A549 (cell line): ENCODE measurements around the gene PPAT. TPM values are rescaled to one million over a fixed set of nuclear protein-coding genes. Genes with fewer than 3 reads are reported as not detected.
"Not testable (repeated sequence)": the region's sequence is repeated elsewhere in the genome, so short reads cannot be mapped to it uniquely, and the experiment has no call there.

Experiments used
- ATAC-seq, 2 experiments: fragments of 200-7000 bp in 1 of 2; fragments of >200 bp in 1 of 2; cut with Nextera tagmentation in 1 of 2; cut with Tn5 transposase in 1 of 2; 3 replicates each; pipeline versions ENCODE4 v1.8.0 to v1.9.1; 2018 to 2020; ENCODE audit warnings: mild to moderate bottlenecking in 1 of 2, moderate library complexity in 1 of 2
- CTCF ChIA-PET: fragments of 300-600 bp; sonication (Branson Sonifier 250); formaldehyde crosslinking; extraction: SDS; loops from one replicate; lab custom pipeline; 2021; ENCODE audit warnings: antibody characterized with exemption, inconsistent platforms; lab: Yijun Ruan, JAX
- POLR2A ChIA-PET: fragments of 350-600 bp; formaldehyde crosslinking; extraction: SDS; loops from one replicate; lab custom pipeline; 2021; ENCODE audit warnings: antibody characterized with exemption, inconsistent platforms; lab: Yijun Ruan, JAX
- DNase-seq, 2 experiments: peaks; one replicate each; pipeline versions ENCODE4 v3.0.0 to v3.0.0-alpha.2; 2011 to 2016; ENCODE audit warnings: low read depth in 1 of 2, low spot score in 1 of 2
- FAIRE-seq: peaks from 2 replicates; lab custom pipeline; 2011; peaks lifted over from hg19 to GRCh38; lab: Jason Lieb, UNC
- H3K27ac ChIP-seq, 2 experiments: fragments of >200 bp; sonication (Bioruptor Twin); formaldehyde crosslinking; 3 replicates each; pipeline ENCODE4 v1.5.1; 2016 to 2017
- H3K4me1 ChIP-seq: fragments of >200 bp; sonication (Bioruptor Twin); formaldehyde crosslinking; 3 replicates; pipeline ENCODE4 v1.6.1; 2016
- H3K4me2 ChIP-seq: fragments of >200 bp; sonication (Bioruptor Twin); formaldehyde crosslinking; 3 replicates; pipeline ENCODE4 v1.6.1; 2016
- H3K4me3 ChIP-seq: fragments of >200 bp; sonication (Bioruptor Twin); formaldehyde crosslinking; 3 replicates; pipeline ENCODE4 v1.5.1; 2016
- H3K9me3 ChIP-seq: fragments of >200 bp; sonication (Bioruptor Twin); formaldehyde crosslinking; 3 replicates; pipeline ENCODE4 v1.6.1; 2016
- BHLHE40 ChIP-seq: IDR thresholded peaks from 2 replicates; pipeline ENCODE4 v1.6.1; 2012; ENCODE audit warnings: low read depth, low read length, inconsistent platforms
- EHF ChIP-seq: fragments of 250-450 bp; sonication (Bioruptor Pico); IDR thresholded peaks from 2 replicates; pipeline ENCODE4 v1.5.0; 2020; ENCODE audit warnings: mild to moderate bottlenecking
- ESRRA ChIP-seq: fragments of 150-350 bp; IDR thresholded peaks from 2 replicates; pipeline ENCODE4 v1.6.1; 2014; ENCODE audit warnings: mild to moderate bottlenecking, low read length, borderline replicate concordance
- FOSL2 ChIP-seq, 2 experiments: fragments of 450-650 bp in 1 of 2; fragments of >200 bp in 1 of 2; sonication (Bioruptor Twin) in 1 of 2; formaldehyde crosslinking; IDR thresholded peaks; 2 replicates each; pipeline versions ENCODE4 v1.5.0 to v1.6.1; 2016 to 2020; ENCODE audit warnings: mild to moderate bottlenecking in 1 of 2, moderate library complexity in 1 of 2
- HDAC2 ChIP-seq: fragments of 200-600 bp; sonication (generic); IDR thresholded peaks from 2 replicates; pipeline ENCODE4 v1.6.1; 2016
- HEYL ChIP-seq: fragments of 250-450 bp; sonication (Bioruptor Pico); IDR thresholded peaks from 2 replicates; pipeline ENCODE4 v1.8.0; 2021; ENCODE audit warnings: mild to moderate bottlenecking, moderate library complexity
- KDM1A ChIP-seq: fragments of 200-600 bp; sonication (generic); IDR thresholded peaks from 2 replicates; pipeline ENCODE4 v1.6.1; 2016; ENCODE audit warnings: low read depth, mild to moderate bottlenecking
- KDM5A ChIP-seq: fragments of 200-600 bp; sonication (generic); IDR thresholded peaks from 2 replicates; pipeline ENCODE4 v1.6.1; 2016; ENCODE audit warnings: antibody characterized with exemption, mild to moderate bottlenecking
- NFE2L2 ChIP-seq: fragments of 150-350 bp; conservative IDR thresholded peaks from 2 replicates; pipeline ENCODE4 v1.6.1; 2014; ENCODE audit warnings: low read length
- POLR2AphosphoS2 ChIP-seq: conservative IDR thresholded peaks from 2 replicates; pipeline ENCODE4 v1.6.1; 2012; ENCODE audit warnings: low read length, improper control_type of control experiment, inconsistent platforms
- RARB ChIP-seq: fragments of 250-450 bp; sonication (Bioruptor Pico); IDR thresholded peaks from 2 replicates; pipeline ENCODE4 v1.8.0; 2021; ENCODE audit warnings: mild to moderate bottlenecking, moderate library complexity
- SMC3 ChIP-seq: fragments of >200 bp; sonication (Bioruptor Twin); formaldehyde crosslinking; IDR thresholded peaks from 3 replicates; pipeline ENCODE4 v1.6.1; 2018; ENCODE audit warnings: inconsistent platforms
- TFCP2L1 ChIP-seq: fragments of 250-450 bp; sonication (Bioruptor Pico); IDR thresholded peaks from 2 replicates; pipeline ENCODE4 v1.5.0; 2021; ENCODE audit warnings: mild to moderate bottlenecking
- ZC3H11A ChIP-seq: fragments of 450-650 bp; IDR thresholded peaks from 2 replicates; pipeline ENCODE4 v1.6.1; 2014; ENCODE audit warnings: antibody characterized with exemption, mild to moderate bottlenecking
- ZSCAN20 ChIP-seq: fragments of 250-450 bp; sonication (Bioruptor Pico); IDR thresholded peaks from 2 replicates; pipeline ENCODE4 v1.8.0; 2022; ENCODE audit warnings: mild to moderate bottlenecking, moderate library complexity
- WGBS: methylation state at CpG from one replicate; pipeline ENCODE4 v1.1.6; 2017; ENCODE audit errors: missing lambda C conversion rate; 5-methylcytosine and 5-hydroxymethylcytosine counted together
- polyA plus RNA-seq, 4 experiments: library from polyadenylated mRNA; depleted of rRNA in 3 of 4; stranded (reverse); fragments of >200 nt; fragmentation: RNase III in 1 of 4; extraction: RNeasy Plus Mini Kit Qiagen cat#74134 plus additional on column Dnase treatment in 1 of 4; gene quantifications; 2 replicates in 3 of 4; 3 replicates in 1 of 4; pipeline ENCODE4 v1.2.3, GENCODE V29; 2011 to 2017
- TF ChIP-seq, protein P1 (sequence below): IDR thresholded peaks from 2 replicates; pipeline ENCODE4 v1.6.1; 2012
- TF ChIP-seq, protein P2 (sequence below): fragments of 250-450 bp; sonication (Bioruptor Pico); IDR thresholded peaks from 2 replicates; pipeline ENCODE4 v1.5.0; 2020; ENCODE audit warnings: low read depth, mild to moderate bottlenecking, moderate library complexity
- TF ChIP-seq, protein P3 (sequence below): IDR thresholded peaks from 2 replicates; pipeline ENCODE4 v1.6.1; 2012
- TF ChIP-seq, protein P4 (sequence below): fragments of 250-450 bp; sonication (Bioruptor Pico); IDR thresholded peaks from 2 replicates; pipeline ENCODE4 v1.5.0; 2021; ENCODE audit warnings: mild to moderate bottlenecking, moderate library complexity, borderline replicate concordance

PPAT gene
- polyA plus RNA-seq, 2 of the 4 experiments (the other 2 are of a cell fraction), result 22.8 to 26.7 TPM

DNA sequence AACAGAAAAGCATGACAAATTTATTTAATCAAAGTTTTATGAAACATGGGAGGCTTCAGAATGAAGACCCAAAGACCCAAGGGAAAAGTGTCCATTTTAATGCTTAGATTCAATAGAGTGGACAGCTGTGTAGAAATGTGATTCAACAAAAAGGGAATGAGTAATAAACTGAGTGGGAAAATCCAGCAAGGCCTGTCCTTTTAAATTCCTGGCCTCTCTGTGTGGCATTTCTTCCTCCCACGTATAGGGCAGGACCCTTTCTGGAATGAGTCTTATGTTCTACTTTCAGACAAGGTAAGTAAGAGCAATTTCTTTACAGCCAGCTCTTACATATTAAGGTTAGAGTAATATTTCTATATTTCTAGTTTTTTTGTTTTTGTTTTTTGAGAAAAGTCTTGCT, 62.6 kb downstream of the PPAT start:
- no peaks in the 10 kb centered on the region for H3K4me1 ChIP-seq
- no peak for ATAC-seq
- ChIA-PET POLR2A (no interaction called here), CTCF (no interaction called here)
- FAIRE-seq, result no peak
- no peak overlapping the region for H3K27ac ChIP-seq
- 77% methylated on average over 1 of the region's 1 CpG for WGBS
- no peak overlapping the region for H3K4me3 ChIP-seq
- no peaks in the 10 kb centered on the region for H3K9me3 ChIP-seq
- TF ChIP-seq ESRRA, result no peak
- TF ChIP-seq FOSL2 (IDR thresholded peaks at IDR 0.05), result no peak
- no peak for TF ChIP-seq FOSL2 (CRISPR knock-in tag; IDR thresholded peaks at IDR 0.05)
- no peak for TF ChIP-seq NFE2L2
- no peak for TF ChIP-seq POLR2AphosphoS2
- TF ChIP-seq SMC3, result no peak
- TF ChIP-seq, protein P1, sequence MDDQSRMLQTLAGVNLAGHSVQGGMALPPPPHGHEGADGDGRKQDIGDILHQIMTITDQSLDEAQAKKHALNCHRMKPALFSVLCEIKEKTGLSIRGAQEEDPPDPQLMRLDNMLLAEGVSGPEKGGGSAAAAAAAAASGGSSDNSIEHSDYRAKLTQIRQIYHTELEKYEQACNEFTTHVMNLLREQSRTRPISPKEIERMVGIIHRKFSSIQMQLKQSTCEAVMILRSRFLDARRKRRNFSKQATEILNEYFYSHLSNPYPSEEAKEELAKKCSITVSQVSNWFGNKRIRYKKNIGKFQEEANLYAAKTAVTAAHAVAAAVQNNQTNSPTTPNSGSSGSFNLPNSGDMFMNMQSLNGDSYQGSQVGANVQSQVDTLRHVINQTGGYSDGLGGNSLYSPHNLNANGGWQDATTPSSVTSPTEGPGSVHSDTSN, result no peak
- no peak for TF ChIP-seq RARB (CRISPR knock-in tag)
- no peak for TF ChIP-seq HEYL (CRISPR knock-in tag)
- TF ChIP-seq, protein P2, sequence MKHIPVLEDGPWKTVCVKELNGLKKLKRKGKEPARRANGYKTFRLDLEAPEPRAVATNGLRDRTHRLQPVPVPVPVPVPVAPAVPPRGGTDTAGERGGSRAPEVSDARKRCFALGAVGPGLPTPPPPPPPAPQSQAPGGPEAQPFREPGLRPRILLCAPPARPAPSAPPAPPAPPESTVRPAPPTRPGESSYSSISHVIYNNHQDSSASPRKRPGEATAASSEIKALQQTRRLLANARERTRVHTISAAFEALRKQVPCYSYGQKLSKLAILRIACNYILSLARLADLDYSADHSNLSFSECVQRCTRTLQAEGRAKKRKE (CRISPR knock-in tag), result no peak
- no peak for TF ChIP-seq BHLHE40
- TF ChIP-seq, protein P3, sequence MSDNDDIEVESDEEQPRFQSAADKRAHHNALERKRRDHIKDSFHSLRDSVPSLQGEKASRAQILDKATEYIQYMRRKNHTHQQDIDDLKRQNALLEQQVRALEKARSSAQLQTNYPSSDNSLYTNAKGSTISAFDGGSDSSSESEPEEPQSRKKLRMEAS, result no peak
- TF ChIP-seq, protein P4, sequence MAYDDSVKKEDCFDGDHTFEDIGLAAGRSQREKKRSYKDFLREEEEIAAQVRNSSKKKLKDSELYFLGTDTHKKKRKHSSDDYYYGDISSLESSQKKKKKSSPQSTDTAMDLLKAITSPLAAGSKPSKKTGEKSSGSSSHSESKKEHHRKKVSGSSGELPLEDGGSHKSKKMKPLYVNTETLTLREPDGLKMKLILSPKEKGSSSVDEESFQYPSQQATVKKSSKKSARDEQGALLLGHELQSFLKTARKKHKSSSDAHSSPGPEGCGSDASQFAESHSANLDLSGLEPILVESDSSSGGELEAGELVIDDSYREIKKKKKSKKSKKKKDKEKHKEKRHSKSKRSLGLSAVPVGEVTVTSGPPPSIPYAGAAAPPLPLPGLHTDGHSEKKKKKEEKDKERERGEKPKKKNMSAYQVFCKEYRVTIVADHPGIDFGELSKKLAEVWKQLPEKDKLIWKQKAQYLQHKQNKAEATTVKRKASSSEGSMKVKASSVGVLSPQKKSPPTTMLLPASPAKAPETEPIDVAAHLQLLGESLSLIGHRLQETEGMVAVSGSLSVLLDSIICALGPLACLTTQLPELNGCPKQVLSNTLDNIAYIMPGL (CRISPR knock-in tag), result no peak
- TF ChIP-seq ZC3H11A, result no peak
- no peak for TF ChIP-seq TFCP2L1 (CRISPR knock-in tag)
- DNase-seq, result no peak
- H3K4me2 ChIP-seq, result no peak overlapping the region

DNA sequence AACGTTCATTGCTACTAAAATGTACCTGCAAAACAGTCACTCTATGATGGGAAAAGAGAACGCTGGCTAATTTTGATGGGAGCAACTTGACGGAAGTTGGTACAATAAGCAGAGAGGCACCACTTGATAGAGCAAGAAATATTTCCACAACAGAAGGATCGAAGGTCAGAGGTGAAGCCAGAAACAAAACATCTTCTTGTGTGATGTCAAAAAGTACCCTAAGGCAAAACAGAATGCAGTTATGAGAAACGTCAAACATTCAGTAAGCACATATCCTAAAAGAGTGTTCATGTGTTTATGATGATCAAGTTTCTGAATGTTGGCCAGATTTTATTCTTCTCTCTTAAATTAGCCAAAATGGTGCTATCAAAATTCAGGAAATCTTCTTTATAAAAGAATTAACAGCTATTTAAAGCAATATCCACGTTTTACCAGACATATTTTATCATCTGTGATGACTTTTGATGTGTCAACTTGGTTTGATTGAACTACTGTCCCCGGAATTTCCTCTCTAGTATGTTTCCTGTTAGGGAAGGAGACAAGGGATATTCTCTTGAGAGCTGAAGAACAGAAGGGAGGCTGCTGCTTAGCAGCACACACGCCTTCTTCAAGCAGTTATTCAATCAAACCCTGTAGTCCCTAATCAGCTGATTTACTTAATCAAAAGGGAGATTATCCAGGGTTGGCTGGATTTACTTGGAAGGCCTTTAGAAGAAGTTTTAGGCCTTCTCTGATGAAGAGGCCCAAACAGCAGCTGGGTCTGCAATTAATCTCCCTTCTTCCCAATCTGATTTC, 63.8 kb downstream of the PPAT start:
- DNase-seq (no peak), ATAC-seq (no peak), FAIRE-seq (no peak)
- WGBS, result 61% methylated on average over 8 of the region's 8 CpGs
- H3K4me1 ChIP-seq, result no peaks in the 10 kb centered on the region
- H3K27ac ChIP-seq, result no peak overlapping the region
- H3K4me3 ChIP-seq, result no peak overlapping the region
- CTCF ChIA-PET, result interaction anchor here (0.6 to 1.0 kb wide), 2 partner anchors 24 to 30 kb away, joined by 3 to 4 read pairs; no protein-coding TSS in a partner anchor
- TF ChIP-seq KDM1A, result no peak
- TF ChIP-seq KDM5A, result no peak
- no peak for TF ChIP-seq EHF (CRISPR knock-in tag)
- H3K9me3 ChIP-seq, result no peaks in the 10 kb centered on the region
- no peak overlapping the region for H3K4me2 ChIP-seq
- POLR2A ChIA-PET, result interaction anchor here (0.6 kb wide), 1 partner anchor 15 kb away, joined by 3 read pairs; no protein-coding TSS in a partner anchor

DNA sequence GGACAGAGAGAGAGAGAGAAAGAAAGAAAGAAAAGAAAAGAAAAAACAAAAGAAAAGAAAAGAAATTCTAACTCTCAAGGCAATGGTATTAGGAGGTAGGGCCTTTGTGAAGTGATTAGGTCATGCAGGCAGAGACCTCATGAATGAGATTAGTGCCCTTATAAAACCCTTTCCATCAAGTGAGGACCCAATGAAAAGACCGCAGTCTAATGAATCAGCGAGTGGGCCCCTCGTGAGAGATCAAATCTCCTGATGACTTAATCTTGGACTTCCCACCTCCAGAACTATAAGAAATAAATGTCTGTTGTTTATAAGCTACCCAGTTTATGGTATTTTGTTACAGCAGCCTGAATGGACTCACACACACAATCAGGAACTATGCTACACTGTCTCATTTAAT, 65.0 kb downstream of the PPAT start:
- ATAC-seq, result no peak
- CTCF ChIA-PET, result no interaction called here
- TF ChIP-seq HEYL (CRISPR knock-in tag), result no peak
- TF ChIP-seq ZSCAN20 (CRISPR knock-in tag), result no peak
- no peak for TF ChIP-seq HDAC2
- TF ChIP-seq, protein P1, result no peak
- Histone ChIP-seq H3K9me3 (no peaks in the 10 kb centered on the region), H3K4me2 (no peak overlapping the region), H3K27ac (no peak overlapping the region), H3K4me1 (no peaks in the 10 kb centered on the region), H3K4me3 (no peak overlapping the region)
- POLR2A ChIA-PET, result no interaction called here
- no peak for DNase-seq
- no peak for FAIRE-seq
- 90% methylated on average over 3 of the region's 3 CpGs for WGBS

DNA sequence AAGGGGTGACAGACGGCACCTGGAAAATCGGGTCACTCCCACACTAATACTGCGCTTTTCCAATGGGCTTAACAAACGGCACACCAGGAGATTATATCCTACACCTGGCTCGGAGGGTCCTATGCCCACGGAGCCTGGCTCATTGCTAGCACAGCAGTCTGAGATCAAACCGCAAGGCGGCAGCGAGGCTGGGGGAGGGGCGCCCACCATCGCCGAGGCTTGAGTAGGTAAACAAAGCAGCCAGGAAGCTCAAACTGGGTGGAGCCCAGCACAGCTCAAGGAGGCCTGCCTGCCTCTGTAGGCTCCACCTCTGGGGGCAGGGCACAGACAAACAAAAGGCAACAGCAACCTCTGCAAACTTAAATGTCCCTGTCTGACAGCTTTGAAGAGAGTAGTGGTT, 72.4 kb downstream of the PPAT start:
- ATAC-seq, POLR2A ChIA-PET, H3K4me3 ChIP-seq, DNase-seq, CTCF ChIA-PET, H3K4me1 ChIP-seq, FAIRE-seq, H3K27ac ChIP-seq, H3K4me2 ChIP-seq, H3K9me3 ChIP-seq: not testable (repeated sequence)
- WGBS, result 92% methylated on average over 10 of the region's 12 CpGs
